GM19455 (cell line): ENCODE data around the gene SERPINI1.

ENCODE experiments used
- ATAC-seq: cut with Tn5 transposase; IDR thresholded peaks from one replicate; pipeline ENCODE4 v1.9.1; 2021; ENCODE audit not compliant: unreplicated experiment

The SERPINI1 gene

GRCh38 chr3:167735233-167736138 is at the start of gene SERPINI1:
Gene SERPINI1, plus strand, starts transcription at chr3:167735721. Its CDS starts 53,408 bp downstream, at chr3:167789129.
- peak; percentile 62 for ATAC-seq

DNA sequence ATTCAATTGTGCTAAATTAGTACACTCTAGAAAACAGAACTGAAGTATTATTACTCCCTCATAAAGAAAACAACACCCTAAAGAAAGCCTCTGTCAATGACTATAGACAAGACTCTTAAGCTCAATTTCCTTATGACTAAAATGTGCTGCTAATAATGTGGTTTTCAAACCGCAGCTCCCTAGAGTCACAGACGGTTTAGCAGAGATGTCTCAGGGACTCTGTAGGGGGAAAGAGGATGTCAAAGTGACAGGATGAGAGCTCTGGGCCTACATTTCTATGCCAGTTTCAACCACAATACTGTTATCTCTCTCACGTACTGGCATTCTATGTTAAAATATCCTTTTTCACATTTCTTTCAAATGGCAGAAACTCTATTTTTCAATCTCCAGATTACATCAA is 44.2 kb upstream of the SERPINI1 start:
- ATAC-seq, result peak; percentile 100

DNA sequence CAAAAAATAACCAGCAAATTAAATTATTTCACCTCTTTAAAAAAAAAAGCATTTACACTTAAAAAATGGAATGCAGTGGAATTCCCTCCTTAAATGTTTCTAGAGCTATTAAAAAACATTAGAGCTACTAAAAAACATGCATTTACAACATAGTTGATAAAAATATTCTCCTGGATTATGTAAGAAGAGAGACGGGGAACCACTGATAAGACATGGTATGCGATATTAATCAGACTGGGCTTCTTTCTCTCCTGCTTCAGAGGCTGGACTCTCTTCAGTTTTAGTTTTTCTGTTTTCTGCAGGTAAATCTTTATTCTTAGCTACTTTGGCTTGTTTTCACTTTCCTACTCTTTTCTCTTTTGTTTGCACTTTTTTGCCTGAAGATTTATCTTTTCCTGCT is 41.4 kb upstream of the SERPINI1 start:
- no peak for ATAC-seq

GRCh38 chr3:167700046-167700445 is 35.5 kb upstream of the SERPINI1 start:
- ATAC-seq, result no peak

DNA sequence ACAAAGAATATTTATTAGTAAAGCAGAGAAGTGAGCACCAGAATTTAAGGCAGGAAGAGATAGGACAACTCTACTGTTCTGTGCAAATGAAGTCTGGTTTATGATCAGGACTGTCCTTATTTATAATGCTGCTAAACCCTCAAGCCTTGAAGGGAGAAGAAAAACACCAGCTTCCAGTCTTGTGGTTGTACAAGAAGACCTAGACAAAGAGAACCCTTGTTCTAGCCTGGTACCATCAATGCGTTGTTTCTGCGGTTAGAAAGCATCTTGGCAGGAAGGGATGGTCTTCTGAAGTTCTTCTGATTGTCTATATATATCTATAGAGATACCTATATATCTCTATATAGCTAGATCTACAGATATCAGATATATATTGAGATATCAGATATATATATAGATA is 34.6 kb upstream of the SERPINI1 start:
- ATAC-seq, result no peak

- ATAC-seq, result no peak
Observed at GRCh38 chr3:167705840-167706239, 29.7 kb upstream of the SERPINI1 start.

DNA sequence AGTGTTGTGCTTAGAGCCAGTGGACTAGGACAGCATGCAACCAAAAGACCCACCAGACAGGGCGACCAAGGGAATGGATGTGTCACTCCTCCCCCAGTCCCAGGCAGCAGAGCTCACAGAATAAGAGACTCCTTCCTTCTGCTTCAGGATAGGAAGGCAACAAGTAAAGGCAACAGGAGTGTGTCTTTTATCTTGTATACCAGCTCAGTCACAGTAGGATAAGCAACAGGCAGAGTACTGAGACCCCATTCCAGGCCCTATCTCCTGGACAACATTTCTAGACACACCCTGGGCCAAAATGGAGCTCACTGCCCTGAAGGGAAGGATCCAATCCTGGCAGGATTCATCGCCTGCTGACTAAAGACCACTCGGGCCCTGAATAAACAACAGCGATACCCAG is 25.8 kb upstream of the SERPINI1 start:
- ATAC-seq, result no peak

DNA sequence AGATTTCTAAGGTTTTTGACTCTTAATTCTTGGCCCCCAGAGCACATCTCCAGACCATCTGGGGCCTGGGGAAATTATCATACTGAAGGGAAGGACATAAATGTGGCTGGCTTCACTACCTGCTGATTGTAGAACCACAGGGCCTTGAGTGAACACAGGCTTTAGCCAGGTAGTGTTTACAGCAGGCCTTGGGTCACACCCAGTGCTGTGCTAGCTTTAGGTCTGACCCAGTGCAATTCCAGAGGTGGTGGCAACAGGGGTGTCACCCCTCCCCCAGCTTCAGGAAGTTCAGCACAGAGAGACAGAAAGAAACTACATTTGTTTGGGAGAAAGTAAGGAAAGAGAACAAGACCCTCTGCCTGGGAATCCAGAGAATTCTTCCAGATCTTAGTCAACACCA is 25.0 kb upstream of the SERPINI1 start:
- no peak for ATAC-seq

- ATAC-seq, result no peak
Observed at GRCh38 chr3:167711439-167711838, 24.1 kb upstream of the SERPINI1 start.

GRCh38 chr3:167712445-167712844 is 23.1 kb upstream of the SERPINI1 start:
- no peak for ATAC-seq

- ATAC-seq, result no peak
Observed at GRCh38 chr3:167714871-167715270, 20.6 kb upstream of the SERPINI1 start.

DNA sequence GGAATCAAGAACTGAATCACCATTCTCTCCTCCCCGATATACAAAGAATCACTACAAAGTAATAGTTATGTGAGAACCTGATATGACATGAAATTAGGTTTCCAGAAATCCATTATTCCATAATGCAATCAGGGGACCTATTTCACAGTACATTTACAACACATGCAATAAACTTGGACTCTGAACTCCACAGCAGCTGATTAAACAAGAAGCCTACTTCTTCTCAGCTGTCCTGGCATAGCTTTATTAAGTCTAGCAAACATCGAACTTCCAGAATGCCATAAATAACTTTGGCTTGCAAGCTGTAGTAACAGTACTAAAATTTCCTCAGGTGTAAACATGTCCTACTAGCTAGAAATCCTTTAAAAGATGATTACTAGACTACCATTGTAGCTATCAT is 18.6 kb upstream of the SERPINI1 start:
- ATAC-seq, result no peak

DNA sequence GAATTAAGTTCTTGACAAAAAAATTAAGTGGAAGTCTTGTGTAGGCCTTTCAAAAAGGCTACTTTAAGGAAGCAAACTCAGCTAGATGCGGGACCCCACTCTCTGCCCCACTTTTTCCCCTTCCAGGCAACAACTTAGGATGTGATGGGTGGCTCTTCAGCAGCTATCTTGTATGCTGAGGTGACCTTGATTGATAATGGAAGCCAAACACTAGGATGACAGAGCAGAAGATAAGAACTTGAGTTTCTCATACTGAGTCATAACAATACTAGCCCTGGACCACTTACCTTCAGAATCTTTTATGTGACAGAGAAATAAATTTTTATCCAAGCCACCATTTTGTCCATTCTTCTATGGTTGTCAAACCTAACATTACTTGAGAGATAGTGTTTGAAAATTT is 16.9 kb upstream of the SERPINI1 start:
- no peak for ATAC-seq

GRCh38 chr3:167723025-167723512 is 12.5 kb upstream of the SERPINI1 start:
- ATAC-seq, result no peak

DNA sequence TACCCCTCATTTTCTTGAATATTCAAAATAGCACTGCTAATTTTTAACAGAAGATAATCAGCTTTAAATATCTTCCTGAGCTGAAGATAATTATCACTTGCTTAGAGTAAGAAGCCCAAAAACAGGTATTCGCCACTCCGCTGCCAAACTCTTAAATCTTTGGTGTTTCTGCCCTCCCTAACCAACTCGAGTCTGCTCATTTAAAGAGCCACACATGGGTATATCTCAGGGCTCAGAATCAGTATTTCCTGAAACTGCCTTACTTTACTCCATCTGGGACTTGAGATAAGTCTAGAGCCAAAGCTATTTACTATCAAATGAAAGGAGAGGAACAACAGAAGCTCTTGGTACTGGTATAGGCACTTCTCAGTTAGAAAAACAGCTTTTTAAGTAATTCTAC is 11.6 kb upstream of the SERPINI1 start:
- no peak for ATAC-seq

DNA sequence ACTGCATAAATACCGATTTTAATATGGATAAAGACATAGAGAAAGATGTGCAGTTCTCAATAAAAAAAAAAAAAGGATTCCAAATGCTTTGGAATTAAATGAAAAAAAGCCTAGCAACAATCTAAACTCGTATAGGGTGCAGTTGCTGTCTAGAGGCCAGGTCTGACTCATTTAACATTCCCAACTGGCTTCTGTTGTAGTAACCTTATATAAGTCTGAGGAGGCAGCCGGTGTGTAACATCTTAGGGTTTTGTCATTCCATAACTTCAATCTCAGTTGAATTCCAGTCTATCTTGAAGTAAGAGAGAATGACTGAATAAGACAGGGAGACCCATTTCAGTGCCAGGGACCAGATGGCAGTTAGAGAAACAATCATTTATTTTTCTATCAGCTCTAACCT is 7.3 kb upstream of the SERPINI1 start:
- no peak for ATAC-seq

GRCh38 chr3:167728632-167729323 is 6.7 kb upstream of the SERPINI1 start:
- no peak for ATAC-seq

GRCh38 chr3:167729591-167729990 is 5.9 kb upstream of the SERPINI1 start:
- no peak for ATAC-seq

GRCh38 chr3:167731393-167731792 is 4.1 kb upstream of the SERPINI1 start:
- ATAC-seq, result no peak

DNA sequence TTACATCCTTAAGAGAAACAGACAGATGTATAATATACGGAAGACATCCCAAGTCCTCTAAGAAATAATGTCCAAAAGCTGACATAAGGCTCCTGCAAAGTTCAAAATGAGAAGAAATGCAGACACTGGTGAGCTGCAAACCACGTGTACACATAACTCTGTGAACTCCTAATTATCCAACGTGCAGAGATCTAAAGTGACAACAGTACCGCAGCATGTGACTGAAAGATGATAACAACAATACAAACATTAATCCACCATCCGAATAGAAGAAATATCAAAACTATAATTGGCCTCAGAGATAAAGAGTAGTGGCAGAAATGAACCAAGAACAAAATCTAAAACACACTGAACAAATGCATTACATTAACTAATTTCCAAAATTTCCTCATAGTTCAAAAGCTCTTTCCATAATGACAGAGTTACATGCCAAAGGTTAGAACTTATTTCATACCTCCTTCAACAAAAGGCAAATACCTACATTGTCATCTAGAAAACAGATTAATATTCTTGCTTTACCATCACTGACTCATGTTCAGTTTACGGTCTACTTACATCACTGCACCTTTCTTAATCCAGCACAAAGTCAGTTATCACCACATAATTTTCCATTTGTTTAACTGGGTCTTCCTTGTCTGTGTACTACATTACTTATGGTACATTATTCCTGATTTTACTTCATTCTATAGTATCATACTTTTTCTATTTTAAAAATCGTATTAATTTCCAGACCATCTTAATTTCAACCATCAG is 3.0 kb upstream of the SERPINI1 start:
- no peak for ATAC-seq

- ATAC-seq, result no peak
Observed at GRCh38 chr3:167733961-167734497, 1.5 kb upstream of the SERPINI1 start.
